ENCODE data around the gene IRF9. TPM values are rescaled to one million over a fixed set of nuclear protein-coding genes. Genes with fewer than 3 reads are reported as not detected.

Gene IRF9
- total and polyA plus RNA-seq, 2 of the 13 experiments (the other 11 are each of a cell fraction or from before 2014, with no cell fraction given) = 14.9 to 49.7 TPM

DNA sequence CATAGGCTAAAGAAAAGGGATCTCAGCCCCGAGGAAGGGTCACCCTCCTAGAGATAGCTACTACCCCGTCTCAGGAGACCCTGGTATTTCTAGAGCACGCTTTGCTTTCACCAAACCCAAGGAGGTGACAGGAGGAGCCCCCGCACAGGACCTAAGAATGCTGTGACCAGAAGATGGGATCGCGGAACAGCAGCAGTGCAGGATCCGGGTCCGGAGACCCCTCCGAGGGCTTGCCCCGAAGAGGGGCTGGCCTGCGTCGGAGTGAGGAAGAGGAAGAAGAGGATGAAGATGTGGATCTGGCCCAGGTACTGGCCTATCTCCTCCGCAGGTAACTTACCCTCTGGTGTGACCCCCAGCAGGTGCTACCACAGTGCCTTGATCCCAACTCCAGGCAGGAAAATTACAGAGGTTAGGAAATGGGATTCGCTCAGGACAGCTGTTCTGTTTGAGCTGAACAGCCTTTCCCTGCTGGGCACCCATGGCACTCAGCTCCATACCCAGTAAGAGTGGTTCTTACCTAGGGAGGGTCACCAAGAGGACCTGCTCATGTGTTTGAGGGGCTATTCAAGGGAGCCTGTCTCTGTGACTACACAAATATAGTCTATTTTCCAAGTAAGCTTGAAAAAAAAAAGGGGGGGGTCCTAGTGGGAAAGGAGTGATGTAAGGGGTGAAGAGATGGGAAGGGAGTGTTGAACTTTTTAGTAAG lies 45.5 kb upstream of the IRF9 start (continued):
- TF ChIP-seq ZNF674 (CRISPR knock-in tag; IDR thresholded peaks at IDR 0.05; ENCODE audit: low read depth) (peak; percentile 54; the same call in 1 of the 2 replicates), IRF2 (CRISPR knock-in tag; IDR thresholded peaks at IDR 0.05) (no peak; the same call in 1 of the 2 replicates), KDM1A (CRISPR knock-in tag; IDR thresholded peaks at IDR 0.05) (no peak), PHF20 (CRISPR knock-in tag; IDR thresholded peaks at IDR 0.05) (no peak), NFE2L2 (IDR thresholded peaks at IDR 0.05; ENCODE audit: low read length) (no peak), ZC3H4 (CRISPR knock-in tag; IDR thresholded peaks at IDR 0.05; ENCODE audit: borderline replicate concordance) (0 out of 2 replicates have a peak, but pooled peaks have one; percentile 35), TBP (CRISPR knock-in tag; IDR thresholded peaks at IDR 0.05) (no peak), TMF1 (CRISPR knock-in tag; IDR thresholded peaks at IDR 0.05; ENCODE audit: low read depth) (peak; percentile 78; the same call in 1 of the 2 replicates), ZNF354B (CRISPR knock-in tag; IDR thresholded peaks at IDR 0.05) (0 out of 2 replicates have a peak, but pooled peaks have one; percentile 82), HOXA7 (CRISPR knock-in tag; IDR thresholded peaks at IDR 0.05) (no peak), PAF1 (CRISPR knock-in tag; IDR thresholded peaks at IDR 0.05) (0 out of 2 replicates have a peak, but pooled peaks have one; percentile 27), GLI4 (CRISPR knock-in tag; IDR thresholded peaks at IDR 0.05; ENCODE audit: borderline replicate concordance) (peak; percentile 12; the same call in 1 of the 2 replicates), ARID2 (CRISPR knock-in tag; IDR thresholded peaks at IDR 0.05; ENCODE audit: borderline replicate concordance) (0 out of 2 replicates have a peak, but pooled peaks have one; percentile 6), ZNF629 (CRISPR knock-in tag; conservative IDR thresholded peaks at IDR 0.05) (0 out of 2 replicates have a peak, but pooled peaks have one; percentile 11), MTF1 (CRISPR knock-in tag; IDR thresholded peaks at IDR 0.05) (no peak), BRCA1 (CRISPR knock-in tag; IDR thresholded peaks at IDR 0.05) (peak; percentile 76), SATB2 (CRISPR knock-in tag; IDR thresholded peaks at IDR 0.05) (no peak), POLR2AphosphoS5 (IDR thresholded peaks at IDR 0.05; ENCODE audit: low read depth, low read length) (no peak), ZNF224 (CRISPR knock-in tag; IDR thresholded peaks at IDR 0.05) (0 out of 2 replicates have a peak, but pooled peaks have one; percentile 9)
- TF ChIP-seq, protein P1, sequence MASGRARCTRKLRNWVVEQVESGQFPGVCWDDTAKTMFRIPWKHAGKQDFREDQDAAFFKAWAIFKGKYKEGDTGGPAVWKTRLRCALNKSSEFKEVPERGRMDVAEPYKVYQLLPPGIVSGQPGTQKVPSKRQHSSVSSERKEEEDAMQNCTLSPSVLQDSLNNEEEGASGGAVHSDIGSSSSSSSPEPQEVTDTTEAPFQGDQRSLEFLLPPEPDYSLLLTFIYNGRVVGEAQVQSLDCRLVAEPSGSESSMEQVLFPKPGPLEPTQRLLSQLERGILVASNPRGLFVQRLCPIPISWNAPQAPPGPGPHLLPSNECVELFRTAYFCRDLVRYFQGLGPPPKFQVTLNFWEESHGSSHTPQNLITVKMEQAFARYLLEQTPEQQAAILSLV (CRISPR knock-in tag; IDR thresholded peaks at IDR 0.05; ENCODE audit: borderline replicate concordance) = no peak; the same call in 1 of the 2 replicates
- TF ChIP-seq, protein P2, sequence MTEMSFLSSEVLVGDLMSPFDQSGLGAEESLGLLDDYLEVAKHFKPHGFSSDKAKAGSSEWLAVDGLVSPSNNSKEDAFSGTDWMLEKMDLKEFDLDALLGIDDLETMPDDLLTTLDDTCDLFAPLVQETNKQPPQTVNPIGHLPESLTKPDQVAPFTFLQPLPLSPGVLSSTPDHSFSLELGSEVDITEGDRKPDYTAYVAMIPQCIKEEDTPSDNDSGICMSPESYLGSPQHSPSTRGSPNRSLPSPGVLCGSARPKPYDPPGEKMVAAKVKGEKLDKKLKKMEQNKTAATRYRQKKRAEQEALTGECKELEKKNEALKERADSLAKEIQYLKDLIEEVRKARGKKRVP (CRISPR knock-in tag; IDR thresholded peaks at IDR 0.05) = no peak
- TF ChIP-seq, protein P3, sequence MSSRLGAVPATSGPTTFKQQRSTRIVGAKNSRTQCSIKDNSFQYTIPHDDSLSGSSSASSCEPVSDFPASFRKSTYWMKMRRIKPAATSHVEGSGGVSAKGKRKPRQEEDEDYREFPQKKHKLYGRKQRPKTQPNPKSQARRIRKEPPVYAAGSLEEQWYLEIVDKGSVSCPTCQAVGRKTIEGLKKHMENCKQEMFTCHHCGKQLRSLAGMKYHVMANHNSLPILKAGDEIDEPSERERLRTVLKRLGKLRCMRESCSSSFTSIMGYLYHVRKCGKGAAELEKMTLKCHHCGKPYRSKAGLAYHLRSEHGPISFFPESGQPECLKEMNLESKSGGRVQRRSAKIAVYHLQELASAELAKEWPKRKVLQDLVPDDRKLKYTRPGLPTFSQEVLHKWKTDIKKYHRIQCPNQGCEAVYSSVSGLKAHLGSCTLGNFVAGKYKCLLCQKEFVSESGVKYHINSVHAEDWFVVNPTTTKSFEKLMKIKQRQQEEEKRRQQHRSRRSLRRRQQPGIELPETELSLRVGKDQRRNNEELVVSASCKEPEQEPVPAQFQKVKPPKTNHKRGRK (CRISPR knock-in tag; IDR thresholded peaks at IDR 0.05) = no peak

All from HepG2 (cell line).